H1 (cell line): ENCODE results near the gene HERC3.

Experiments used
- CBX5 ChIP-seq: fragments of 300-800, 300-1000 bp; sonication (generic); IDR thresholded peaks from 2 replicates; pipeline ENCODE4 v1.7.1; 2016; ENCODE audit warnings: antibody characterized with exemption, low read length, low read depth
- CEBPB ChIP-seq: IDR thresholded peaks from 2 replicates; pipeline ENCODE4 v1.6.1; 2012; ENCODE audit warnings: low read depth, low read length
- CREB1 ChIP-seq: IDR thresholded peaks from 2 replicates; pipeline ENCODE4 v1.6.1; 2012; ENCODE audit warnings: inconsistent platforms
- CTCF ChIP-seq, 3 experiments: IDR thresholded peaks; 1 replicate in 2 of 3; 2 replicates in 1 of 3; pipeline versions ENCODE4 v1.5.1 to v1.6.1; 2011; ENCODE audit warnings: low read length in 3 of 3, mild to moderate bottlenecking in 3 of 3, inconsistent platforms in 2 of 3, low read depth in 1 of 3, moderate library complexity in 1 of 3; ENCODE audit not compliant: insufficient read depth in 1 of 3; ENCODE audit errors: control extremely low read depth in 1 of 3
- E2F6 ChIP-seq: IDR thresholded peaks from 2 replicates; pipeline ENCODE4 v1.6.1; 2012; ENCODE audit warnings: inconsistent platforms
- FOSL1 ChIP-seq: IDR thresholded peaks from 2 replicates; pipeline ENCODE4 v1.6.1; 2011; ENCODE audit warnings: mild to moderate bottlenecking, low read depth, low read length, moderate library complexity; ENCODE audit not compliant: insufficient read depth
- GABPA ChIP-seq: IDR thresholded peaks from 2 replicates; pipeline ENCODE4 v1.6.1; 2011; ENCODE audit warnings: mild to moderate bottlenecking, low read length, moderate library complexity, borderline replicate concordance; ENCODE audit not compliant: insufficient read depth
- MAFK ChIP-seq: IDR thresholded peaks from 2 replicates; pipeline ENCODE4 v1.6.1; 2012; ENCODE audit warnings: low read depth, mild to moderate bottlenecking, improper control_type of control experiment, low read length
- POLR2A ChIP-seq, 2 experiments: IDR thresholded peaks; 1 replicate in 1 of 2; 2 replicates in 1 of 2; pipeline ENCODE4 v1.6.1; 2011; ENCODE audit warnings: low read depth in 2 of 2, low read length in 2 of 2, mild to moderate bottlenecking in 2 of 2; ENCODE audit errors: control extremely low read depth in 1 of 2
- SP1 ChIP-seq: IDR thresholded peaks from 2 replicates; pipeline ENCODE4 v1.6.1; 2011; ENCODE audit warnings: low read depth, low read length
- USF2 ChIP-seq: IDR thresholded peaks from 2 replicates; pipeline ENCODE4 v1.6.1; 2011; ENCODE audit warnings: low read length, improper control_type of control experiment
- ZNF274 ChIP-seq: IDR thresholded peaks from 2 replicates; pipeline ENCODE4 v1.7.0; 2012; ENCODE audit warnings: low read length, borderline replicate concordance; ENCODE audit errors: extremely low read depth

GRCh38 chr4:88659890-88660208, 67.6 kb downstream of the HERC3 start:
- TF ChIP-seq POLR2A (IDR thresholded peaks at IDR 0.05; ENCODE audit: control extremely low read depth in 1 of 2, low read depth in 2 of 2, low read length in 2 of 2): no peak
- no peak for TF ChIP-seq FOSL1
- no peak for TF ChIP-seq CREB1
- TF ChIP-seq CTCF (IDR thresholded peaks at IDR 0.05; ENCODE audit: control extremely low read depth in 1 of 3, insufficient read depth in 1 of 3, low read depth in 1 of 3, low read length in 3 of 3): no peak
- no peak for TF ChIP-seq E2F6
- no peak for TF ChIP-seq USF2
- no peak for TF ChIP-seq ZNF274
- no peak for TF ChIP-seq CEBPB
- TF ChIP-seq SP1: no peak
- TF ChIP-seq MAFK: no peak
- TF ChIP-seq GABPA: no peak
- no peak for TF ChIP-seq CBX5
